CD4-positive, alpha-beta T cell treated with Interferon alpha-2 for 1 hour (primary cell): ENCODE results near the gene SESN3.
"Not testable (repeated sequence)": the region's sequence is repeated elsewhere in the genome, so short reads cannot be mapped to it uniquely, and the experiment has no call there.

Source experiments
- DNase-seq, 2 donors: peaks; one replicate each; pipeline ENCODE4 v3.0.0-alpha.2; 2020 to 2022

Gene SESN3

GRCh38 chr11:95219599-95219998, 11.4 kb downstream of the SESN3 start:
- DNase-seq = no peak

- no peak for DNase-seq
Observed at GRCh38 chr11:95218149-95218548, 12.9 kb downstream of the SESN3 start.

DNA sequence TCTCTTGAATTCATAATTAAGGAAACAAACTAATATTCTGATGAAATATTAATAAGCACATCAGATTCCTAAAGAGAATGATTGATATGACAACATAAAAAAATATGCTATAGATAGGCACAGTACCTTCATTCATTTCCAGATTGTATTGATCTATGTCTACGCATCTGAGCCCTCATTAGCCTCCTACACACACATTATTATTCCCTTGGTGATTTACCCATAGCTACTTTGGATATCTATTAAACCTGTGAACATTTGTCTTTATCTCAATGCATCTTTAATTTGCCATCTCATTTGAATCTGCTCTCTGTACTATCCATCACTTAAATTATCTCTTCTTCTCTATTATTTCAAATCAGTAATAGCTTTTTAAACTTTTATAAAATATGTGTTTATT, 18.4 kb downstream of the SESN3 start:
- no peak for DNase-seq

- DNase-seq = not testable (repeated sequence)
Observed at GRCh38 chr11:95209535-95209934, 21.5 kb downstream of the SESN3 start.

- DNase-seq = no peak
Observed at GRCh38 chr11:95200781-95201457, 30.1 kb downstream of the SESN3 start.

DNA sequence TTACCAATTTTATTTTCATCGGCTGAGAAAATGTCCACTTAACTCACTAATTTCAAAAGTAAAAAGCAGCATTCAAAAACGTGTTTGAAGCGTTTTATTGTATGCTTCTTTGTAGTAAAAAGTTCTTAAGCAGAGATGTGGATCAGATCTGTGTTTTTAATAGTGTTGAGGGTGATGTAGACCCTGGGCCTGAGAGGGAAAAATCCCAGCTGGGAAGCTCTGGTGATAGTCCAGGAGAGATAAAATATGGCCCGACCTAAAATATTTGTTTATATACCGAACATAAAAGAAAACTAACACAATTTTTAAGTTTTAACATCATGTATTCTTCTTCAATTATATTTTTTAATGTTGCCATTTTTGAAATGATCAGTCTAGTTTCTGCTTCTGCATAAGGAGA, 35.2 kb downstream of the SESN3 start:
- no peak for DNase-seq

- no peak for DNase-seq
Observed at GRCh38 chr11:95193541-95193940, 37.5 kb downstream of the SESN3 start.

DNA sequence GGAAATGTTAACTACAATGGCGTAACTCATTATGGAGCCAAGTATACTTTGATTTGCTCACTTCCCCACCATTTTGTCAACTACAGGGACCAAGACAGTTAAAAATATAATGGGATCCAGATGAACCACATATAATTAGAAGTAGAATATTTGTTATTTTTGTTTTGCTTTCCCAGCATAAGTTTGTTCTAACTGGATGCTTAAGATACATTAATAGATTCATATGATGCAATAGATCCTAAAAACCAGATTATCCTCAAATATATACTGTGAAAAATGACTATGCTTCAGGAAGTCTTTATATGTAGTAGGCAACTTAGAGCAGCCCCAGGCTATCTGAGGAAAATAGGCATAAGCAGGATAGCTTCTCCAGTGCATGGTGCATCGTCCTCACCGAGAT, 38.3 kb downstream of the SESN3 start:
- no peak for DNase-seq

DNA sequence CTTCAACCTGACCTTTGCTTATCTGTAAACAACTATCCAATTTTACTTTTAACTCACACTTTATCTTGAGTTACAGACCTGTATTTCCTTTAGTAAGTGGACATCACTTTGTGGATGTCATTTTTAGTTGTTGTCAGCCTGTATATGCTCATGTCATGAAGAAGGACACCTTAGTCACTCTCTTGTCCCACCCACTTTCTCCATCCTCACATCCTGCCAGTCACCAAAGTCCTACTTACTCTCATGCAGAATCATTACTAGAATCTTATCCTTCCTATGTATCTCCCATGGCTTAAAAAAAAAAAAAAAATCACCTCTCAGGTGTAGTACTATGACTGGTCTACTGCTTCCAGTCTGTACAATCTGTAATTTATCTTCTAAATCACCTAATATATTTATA, 43.3 kb downstream of the SESN3 start:
- DNase-seq = no peak

GRCh38 chr11:95182397-95182796, 48.6 kb downstream of the SESN3 start:
- DNase-seq = no peak

- no peak for DNase-seq
Observed at GRCh38 chr11:95175818-95176380, 55.1 kb downstream of the SESN3 start.

- DNase-seq = no peak
Observed at GRCh38 chr11:95170294-95170693, 60.7 kb downstream of the SESN3 start.

GRCh38 chr11:95166781-95167180, 64.2 kb downstream of the SESN3 start:
- no peak for DNase-seq

DNA sequence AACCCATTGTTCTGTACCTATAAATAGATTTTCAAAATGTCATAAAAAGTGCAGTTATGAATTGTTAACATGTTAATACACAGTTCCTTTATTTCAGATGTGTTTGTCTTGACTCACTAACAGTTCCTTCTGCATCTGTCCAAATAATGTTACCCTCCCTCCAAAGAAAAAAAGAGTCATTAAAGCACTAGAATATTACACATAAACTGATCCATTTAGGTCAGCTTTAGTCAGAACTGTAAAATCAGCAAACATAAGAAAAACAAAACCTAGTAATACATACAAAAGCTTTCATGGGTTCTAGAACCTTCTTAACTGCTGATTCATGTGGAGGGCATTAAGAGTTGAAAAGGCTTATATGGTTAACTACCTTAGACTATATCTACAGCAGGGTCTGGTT, 65.4 kb downstream of the SESN3 start:
- DNase-seq = no peak

- no peak for DNase-seq
Observed at GRCh38 chr11:95163106-95163505, 67.9 kb downstream of the SESN3 start.

- DNase-seq = no peak
Observed at GRCh38 chr11:95161248-95161647, 69.8 kb downstream of the SESN3 start.

- DNase-seq = peak in 1 of 2 donors; percentile 23
Observed at GRCh38 chr11:95157824-95158223, 73.2 kb downstream of the SESN3 start.

DNA sequence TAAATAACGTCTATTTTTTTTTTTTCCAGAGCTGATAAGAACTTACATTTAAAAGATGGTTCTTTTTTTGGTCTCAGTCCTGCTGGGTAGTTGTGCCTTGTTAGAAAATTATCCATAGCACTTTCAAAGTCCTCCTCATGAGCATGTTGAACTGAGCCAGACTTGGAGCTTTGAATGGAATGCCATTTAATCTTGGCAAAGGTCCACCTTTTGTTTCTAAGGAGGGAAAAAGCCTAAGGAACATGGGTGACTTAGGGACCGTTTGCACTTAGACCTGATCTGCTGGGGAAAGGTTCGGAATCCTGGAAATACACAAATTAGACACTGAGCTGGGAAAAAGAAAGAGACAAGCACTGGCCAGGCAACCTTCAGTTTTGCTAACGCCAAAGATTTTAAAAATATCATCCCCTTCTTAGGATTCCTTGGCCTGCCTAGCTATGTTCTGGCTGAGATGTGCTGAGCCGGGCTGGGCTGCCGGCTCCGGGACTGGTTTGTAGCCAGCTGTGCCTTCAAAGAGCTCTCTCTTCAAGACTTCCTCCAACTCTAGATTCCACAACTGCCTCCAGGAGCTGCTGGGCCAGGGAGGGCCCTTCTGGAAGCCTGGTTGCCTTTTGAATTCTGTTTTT, 74.0 kb downstream of the SESN3 start:
- DNase-seq = no peak

DNA sequence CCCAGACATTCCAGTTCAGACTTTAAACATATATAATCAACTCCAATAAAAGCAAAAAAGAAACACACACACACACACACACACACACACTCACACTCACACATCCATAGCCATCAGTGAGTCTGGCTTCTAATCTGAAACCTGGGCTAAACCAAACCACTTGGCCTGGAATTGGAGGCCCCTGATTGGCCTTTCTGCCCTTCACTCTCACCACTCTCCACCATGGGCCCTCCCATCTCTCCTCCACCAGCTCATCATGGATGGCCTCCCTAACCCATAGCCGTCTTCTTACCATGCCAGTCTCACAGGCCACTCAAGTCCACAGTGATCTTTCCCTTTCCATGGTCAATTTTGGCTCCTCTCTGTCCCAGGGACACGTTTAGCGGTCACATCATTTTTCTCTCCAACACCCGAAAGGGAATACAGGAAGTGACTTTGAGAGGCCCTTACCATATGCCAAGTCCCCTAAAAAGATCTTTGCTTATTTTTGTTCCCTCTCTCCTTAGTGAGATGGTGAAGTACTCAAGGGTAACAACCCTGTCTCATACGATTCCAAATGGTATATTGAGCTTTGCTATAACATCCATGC, 74.8 kb downstream of the SESN3 start:
- no peak for DNase-seq

- no peak for DNase-seq
Observed at GRCh38 chr11:95155385-95155784, 75.6 kb downstream of the SESN3 start.

- peak; percentile 69 to 80 for DNase-seq
Observed at GRCh38 chr11:95154514-95154913, 76.5 kb downstream of the SESN3 start.

DNA sequence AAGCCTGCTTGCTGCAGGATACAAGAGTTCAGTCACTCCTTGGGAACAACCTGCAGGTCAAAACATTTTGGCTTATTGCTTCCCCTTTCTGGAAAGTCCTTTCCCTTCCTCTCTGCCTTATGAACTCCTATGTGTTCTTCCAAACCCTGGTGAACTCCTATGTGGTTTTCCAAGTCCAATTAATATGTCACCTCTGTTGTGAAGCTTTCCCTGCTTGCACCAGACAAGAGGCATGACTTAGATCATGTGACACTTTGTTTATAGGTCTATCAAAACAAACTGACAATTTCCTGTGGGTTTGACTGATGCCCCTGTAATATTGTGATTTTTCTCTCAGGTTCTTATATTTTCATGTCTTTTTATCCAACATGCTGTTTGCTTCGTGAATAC, 77.2 kb downstream of the SESN3 start:
- DNase-seq = peak in 1 of 2 donors; percentile 18

GRCh38 chr11:95152876-95153856, 77.8 kb downstream of the SESN3 start:
- DNase-seq = peak; percentile 6 to 42
